Measurements from ENCODE around the gene USH1C. TPM values are rescaled to one million over a fixed set of nuclear protein-coding genes. Genes with fewer than 3 reads are reported as not detected.

The USH1C gene
- total RNA-seq, 2 donors from 2014 or later = 12.7 to 20.8 TPM

DNA sequence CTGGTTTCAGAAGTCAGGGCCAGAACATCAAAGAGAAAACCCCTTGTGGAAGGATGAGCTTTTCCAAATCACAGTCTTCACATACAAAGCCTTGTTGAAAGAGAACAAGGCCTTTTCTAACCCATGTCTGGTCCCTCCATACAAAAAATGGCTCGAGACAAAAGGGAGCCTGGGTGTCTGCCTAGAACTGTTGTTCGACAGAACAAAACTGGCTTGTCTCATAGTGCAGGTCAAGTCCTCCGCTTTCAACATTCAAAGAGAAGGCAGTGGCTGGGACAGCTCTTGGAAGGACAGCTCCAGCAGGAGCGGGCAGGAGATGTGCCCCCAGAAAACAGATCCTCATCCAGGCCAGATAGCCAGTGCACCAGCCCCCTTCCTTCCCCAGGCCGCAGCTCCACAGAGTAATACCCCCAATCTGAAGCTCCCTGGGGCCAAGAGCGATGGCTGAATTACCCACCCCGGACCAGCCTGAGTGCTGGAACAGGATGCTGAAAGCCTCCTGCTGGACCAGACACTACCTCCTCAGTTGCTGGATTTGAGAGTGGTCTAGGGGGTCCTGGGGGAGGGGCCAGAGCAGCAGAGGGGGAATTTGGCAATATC is 27.6 kb downstream of the USH1C start:
- no peak overlapping the region for H3K27ac ChIP-seq
- H3K27me3 ChIP-seq = no peaks in the 10 kb centered on the region
- 85 to 93% methylated on average over 7 of the region's 7 CpGs for WGBS, 2 donors
- intact Hi-C loops (cut with DNase I) = no loop called here
- no peaks in the 10 kb centered on the region for H3K36me3 ChIP-seq (replicated peaks in 1 of 2; ENCODE audit: insufficient read depth in 1 of 2, low read depth in 2 of 2)
- H3K4me1 ChIP-seq = no peaks in the 10 kb centered on the region
- DNase-seq (no peak), ATAC-seq (no peak)
- no peak for TF ChIP-seq CTCF (IDR thresholded peaks at IDR 0.05)
- TF ChIP-seq POLR2A (IDR thresholded peaks at IDR 0.05) = no peak
- no peaks in the 10 kb centered on the region for H3K9me3 ChIP-seq
- H3K4me3 ChIP-seq = no peak overlapping the region

DNA sequence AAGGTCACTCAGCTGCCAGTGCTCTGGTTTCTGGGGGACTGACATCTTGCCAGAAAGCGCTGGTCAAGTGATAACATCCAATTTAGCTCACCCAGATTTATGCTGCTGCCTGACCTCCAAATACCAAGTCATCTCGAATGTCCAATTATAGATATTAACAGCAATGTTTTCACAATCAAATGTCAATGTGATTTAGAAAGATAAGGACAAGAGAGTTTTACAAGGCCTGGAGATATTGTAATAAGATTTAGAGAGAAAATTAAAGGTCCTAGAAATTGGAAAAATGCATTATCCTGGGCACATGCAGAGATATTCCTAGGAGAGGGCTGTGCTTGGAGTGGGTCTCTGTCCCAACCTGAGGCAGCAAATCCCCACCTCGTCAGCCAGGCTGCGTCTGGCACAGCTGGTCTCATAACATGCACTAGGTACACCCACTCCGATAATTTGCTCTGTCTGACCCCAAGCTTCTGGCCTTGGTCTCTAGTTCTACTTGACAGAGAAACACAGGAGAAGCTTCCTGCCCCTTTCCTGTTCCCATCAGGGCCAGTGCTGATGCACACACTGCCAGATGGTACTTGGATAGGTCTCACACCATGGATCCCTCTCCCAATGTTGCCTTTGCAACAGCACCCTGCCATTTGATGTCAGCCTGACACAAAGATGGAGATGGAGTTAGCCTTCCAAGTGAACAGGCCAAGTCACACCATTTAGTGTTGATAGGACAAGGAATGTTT is 28.6 kb downstream of the USH1C start:
- Histone ChIP-seq H3K4me1 (no peaks in the 10 kb centered on the region), H3K4me3 (no peak overlapping the region), H3K27ac (no peak overlapping the region), H3K27me3 (no peaks in the 10 kb centered on the region), H3K9me3 (no peaks in the 10 kb centered on the region), H3K36me3 (replicated peaks in 1 of 2; ENCODE audit: insufficient read depth in 1 of 2, low read depth in 2 of 2) (no peaks in the 10 kb centered on the region)
- no peak for ATAC-seq
- DNase-seq = no peak
- TF ChIP-seq CTCF (IDR thresholded peaks at IDR 0.05) (no peak), POLR2A (IDR thresholded peaks at IDR 0.05) (no peak)
- 67 to 71% methylated on average over 5 of the region's 5 CpGs for WGBS, 2 donors
- intact Hi-C loops (cut with DNase I) = no loop called here

- intact Hi-C loops (cut with DNase I) = no loop called here
Measured at GRCh38 chr11:17514476-17514875, 29.7 kb downstream of the USH1C start.

GRCh38 chr11:17513853-17514252 is 30.4 kb downstream of the USH1C start:
- no peaks in the 10 kb centered on the region for H3K9me3 ChIP-seq
- intact Hi-C loops (cut with DNase I) = no loop called here
- no peaks in the 10 kb centered on the region for H3K27me3 ChIP-seq
- TF ChIP-seq POLR2A (IDR thresholded peaks at IDR 0.05) = no peak
- TF ChIP-seq CTCF (IDR thresholded peaks at IDR 0.05) = no peak
- H3K36me3 ChIP-seq (replicated peaks in 1 of 2; ENCODE audit: insufficient read depth in 1 of 2, low read depth in 2 of 2) = no peaks in the 10 kb centered on the region
- H3K4me3 ChIP-seq = no peak overlapping the region
- ATAC-seq (no peak), DNase-seq (no peak)
- no peaks in the 10 kb centered on the region for H3K4me1 ChIP-seq
- H3K27ac ChIP-seq = no peak overlapping the region
- WGBS, 2 donors = 80 to 91% methylated on average over 1 of the region's 1 CpG

More at GRCh38 chr11:17514476-17514875, 29.7 kb downstream of the USH1C start:
- no peak overlapping the region for H3K4me3 ChIP-seq
- ATAC-seq (no peak), DNase-seq (no peak)
- no peaks in the 10 kb centered on the region for H3K27me3 ChIP-seq
- H3K4me1 ChIP-seq = no peaks in the 10 kb centered on the region
- no peak overlapping the region for H3K27ac ChIP-seq
- no peaks in the 10 kb centered on the region for H3K9me3 ChIP-seq
- no peaks in the 10 kb centered on the region for H3K36me3 ChIP-seq (replicated peaks in 1 of 2; ENCODE audit: insufficient read depth in 1 of 2, low read depth in 2 of 2)
- TF ChIP-seq CTCF (IDR thresholded peaks at IDR 0.05) (no peak), POLR2A (IDR thresholded peaks at IDR 0.05) (no peak)
- WGBS, 2 donors = 78 to 80% methylated on average over 4 of the region's 4 CpGs

DNA sequence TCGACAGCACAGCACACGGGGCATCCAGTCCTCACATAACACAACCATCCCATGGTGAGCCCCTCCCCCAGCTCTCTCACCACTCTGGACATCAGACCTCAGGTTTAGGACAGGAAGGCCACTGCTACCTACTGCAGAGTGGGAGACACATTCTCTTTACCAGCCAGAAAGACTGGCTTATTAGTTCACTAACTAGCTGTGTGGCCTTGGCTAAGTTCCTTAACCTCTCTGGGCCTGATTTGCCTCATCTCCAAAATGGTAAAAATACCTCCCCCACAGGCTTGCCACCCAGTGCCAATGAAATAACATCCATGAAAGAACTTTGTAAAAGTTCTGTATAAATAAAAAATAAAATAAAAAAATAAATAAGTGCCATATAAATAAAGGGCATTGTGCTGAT is 32.1 kb downstream of the USH1C start:
- 10 to 15% methylated on average over 2 of the region's 2 CpGs for WGBS, 2 donors
- H3K4me3 ChIP-seq = no peak overlapping the region
- intact Hi-C loops (cut with DNase I) = no loop called here
- H3K36me3 ChIP-seq (replicated peaks in 1 of 2; ENCODE audit: insufficient read depth in 1 of 2, low read depth in 2 of 2) = no peaks in the 10 kb centered on the region
- no peaks in the 10 kb centered on the region for H3K4me1 ChIP-seq
- ATAC-seq = no peak
- TF ChIP-seq CTCF (IDR thresholded peaks at IDR 0.05) (no peak), POLR2A (IDR thresholded peaks at IDR 0.05) (no peak)
- no peak for DNase-seq
- H3K9me3 ChIP-seq = no peaks in the 10 kb centered on the region
- no peaks in the 10 kb centered on the region for H3K27me3 ChIP-seq
- no peak overlapping the region for H3K27ac ChIP-seq

All from body of pancreas (tissue), 4 donors.